ENCODE measurements around the gene SESN3.
"Not testable (repeated sequence)": the region's sequence is repeated elsewhere in the genome, so short reads cannot be mapped to it uniquely, and the experiment has no call there.

Gene SESN3

GRCh38 chr11:95251896-95252295, 20.9 kb upstream of the SESN3 start:
- not testable (repeated sequence) for DNase-seq (ENCODE audit: extremely low read depth in 1 of 2, low read depth in 1 of 2)

DNA sequence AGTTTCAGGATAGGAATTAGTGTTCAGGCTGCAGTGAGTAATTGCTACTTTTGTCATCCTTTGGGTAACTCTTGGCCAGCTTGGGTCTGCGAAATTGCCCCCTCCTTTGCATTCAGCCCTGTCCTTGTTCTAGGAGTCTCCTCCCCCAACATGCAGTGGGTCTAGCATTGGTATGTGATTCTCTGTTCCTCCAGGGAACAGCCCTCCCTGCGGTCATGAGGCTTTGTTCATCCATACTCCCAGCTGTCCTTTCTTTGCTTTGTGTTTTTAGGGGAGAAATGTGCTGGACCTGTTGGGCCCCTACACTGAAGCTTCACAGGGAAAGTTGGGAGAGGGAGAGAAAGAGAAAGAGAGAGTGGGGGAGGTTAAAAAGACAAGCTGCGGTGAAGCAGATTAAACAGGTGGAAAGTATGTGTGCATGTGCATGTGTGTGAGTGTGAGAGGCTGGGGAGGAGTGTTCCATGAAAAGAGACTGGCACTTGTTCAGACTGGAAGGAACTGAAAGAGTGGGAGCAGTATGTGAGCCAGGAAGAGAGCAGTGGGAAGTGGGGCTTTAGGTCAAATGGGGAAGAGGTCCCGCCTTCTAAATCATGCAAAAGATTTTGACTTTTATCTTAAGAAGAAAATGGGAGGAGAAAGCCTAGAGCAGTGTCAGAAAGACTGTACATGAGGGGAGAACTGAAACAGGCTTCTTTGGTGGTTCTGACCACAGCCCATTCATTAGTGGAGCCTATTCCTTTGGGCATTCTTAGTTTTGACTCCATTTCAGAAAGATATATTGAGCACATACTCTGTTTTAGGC, 17.9 kb upstream of the SESN3 start:
- no peak for DNase-seq (ENCODE audit: extremely low read depth in 1 of 2, low read depth in 1 of 2)

- no peak for DNase-seq (ENCODE audit: extremely low read depth in 1 of 2, low read depth in 1 of 2)
Measured at GRCh38 chr11:95247883-95248282, 16.9 kb upstream of the SESN3 start.

DNA sequence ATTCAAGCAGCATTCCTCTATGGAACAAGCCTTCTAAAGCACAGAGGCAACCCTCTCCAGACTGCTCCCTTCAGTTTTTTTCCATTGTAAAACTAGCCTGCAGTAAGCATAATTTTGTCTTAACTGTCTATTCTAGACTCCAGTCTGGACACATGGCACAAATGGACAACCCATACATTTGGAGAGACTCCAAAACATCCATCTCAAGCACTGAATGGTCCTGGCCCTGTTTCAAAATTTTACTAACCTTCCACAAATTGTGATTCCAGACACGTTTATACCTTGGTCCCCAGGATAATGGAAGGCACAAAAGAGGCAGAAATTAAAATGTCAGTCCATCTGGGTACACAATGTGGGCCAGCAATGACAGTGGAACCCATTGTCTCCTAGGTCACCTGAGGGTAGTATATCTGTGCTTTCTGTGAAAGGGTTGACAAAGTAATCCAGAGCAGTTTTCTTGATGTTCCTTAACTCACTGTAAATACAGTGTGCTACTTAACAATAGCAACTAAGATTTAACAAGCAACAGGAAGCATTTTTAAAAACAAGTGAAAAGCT, 16.2 kb upstream of the SESN3 start:
- no peak for DNase-seq (ENCODE audit: extremely low read depth in 1 of 2, low read depth in 1 of 2)

- DNase-seq (ENCODE audit: extremely low read depth in 1 of 2, low read depth in 1 of 2) = no peak
Measured at GRCh38 chr11:95245581-95245980, 14.6 kb upstream of the SESN3 start.

DNA sequence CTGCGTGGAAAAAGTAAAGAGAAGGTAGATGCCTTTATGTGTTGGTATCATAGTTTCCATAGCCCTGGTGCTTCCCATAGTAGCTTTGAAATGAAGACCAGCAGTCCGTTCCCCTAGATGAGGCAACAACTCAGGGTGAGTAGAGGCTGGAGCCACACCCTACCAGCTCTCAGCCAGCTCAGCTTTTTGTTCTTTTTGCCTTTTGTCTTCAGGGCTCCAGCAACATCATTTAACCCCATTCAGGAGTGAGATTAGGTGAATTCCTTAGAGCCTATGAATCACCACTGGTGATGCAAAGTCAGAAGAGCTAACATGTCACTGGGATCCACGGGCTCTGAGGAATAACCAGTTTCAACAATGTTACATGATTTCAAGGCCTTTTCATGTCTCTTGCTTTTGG, 14.0 kb upstream of the SESN3 start:
- no peak for DNase-seq (ENCODE audit: extremely low read depth in 1 of 2, low read depth in 1 of 2)

GRCh38 chr11:95243673-95244072, 12.7 kb upstream of the SESN3 start:
- DNase-seq (ENCODE audit: extremely low read depth in 1 of 2, low read depth in 1 of 2) = no peak

GRCh38 chr11:95242845-95243605, 12.0 kb upstream of the SESN3 start:
- no peak for DNase-seq (ENCODE audit: extremely low read depth in 1 of 2, low read depth in 1 of 2)

DNA sequence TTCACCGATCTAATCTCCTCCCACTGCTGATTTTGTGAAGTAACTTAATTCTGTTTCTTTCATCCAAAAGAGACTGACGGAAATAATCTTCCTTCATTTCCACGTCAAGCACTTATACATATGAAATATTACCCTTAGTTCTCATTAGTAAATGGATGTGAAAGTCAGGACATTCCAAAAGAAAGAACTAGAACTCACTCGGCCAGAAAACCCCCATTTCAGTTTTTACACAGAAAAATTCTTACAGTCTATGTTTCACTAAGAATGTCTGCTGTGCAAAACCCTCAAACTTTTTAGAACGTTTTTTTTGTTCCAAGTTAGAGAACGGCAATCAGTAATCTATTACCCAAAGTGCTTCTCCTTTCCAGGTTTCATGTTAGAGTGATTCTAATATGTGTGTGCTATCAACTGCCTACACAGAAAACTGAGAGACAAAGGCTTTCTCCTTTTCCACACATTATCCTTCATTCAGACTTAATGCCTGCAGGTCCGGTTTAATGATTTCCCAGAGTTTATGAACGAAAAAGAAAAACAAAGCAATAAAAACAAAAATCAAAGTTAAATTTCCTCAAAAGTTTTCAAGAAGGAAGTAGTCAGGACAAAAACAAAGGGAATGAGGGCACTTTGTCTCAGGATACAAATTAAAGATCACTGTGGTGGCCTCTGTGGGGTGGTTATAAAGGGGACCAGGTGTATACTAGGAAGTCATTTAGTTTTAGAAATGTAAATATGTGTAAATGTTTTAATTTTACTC, 11.3 kb upstream of the SESN3 start:
- DNase-seq (ENCODE audit: extremely low read depth in 1 of 2, low read depth in 1 of 2) = no peak

- no peak for DNase-seq (ENCODE audit: extremely low read depth in 1 of 2, low read depth in 1 of 2)
Measured at GRCh38 chr11:95241681-95242081, 10.7 kb upstream of the SESN3 start.

- no peak for DNase-seq (ENCODE audit: extremely low read depth in 1 of 2, low read depth in 1 of 2)
Measured at GRCh38 chr11:95239871-95240649, 9.1 kb upstream of the SESN3 start.

- no peak for DNase-seq (ENCODE audit: extremely low read depth in 1 of 2, low read depth in 1 of 2)
Measured at GRCh38 chr11:95232666-95233065, 1.7 kb upstream of the SESN3 start.

GRCh38 chr11:95231881-95232605, 1.0 kb upstream of the SESN3 start:
- peak; percentile 37 to 55 for DNase-seq (ENCODE audit: extremely low read depth in 1 of 2, low read depth in 1 of 2)

- DNase-seq (ENCODE audit: extremely low read depth in 1 of 2, low read depth in 1 of 2) = no peak
Measured at GRCh38 chr11:95230810-95231126, 234 bp downstream of the SESN3 start.

DNA sequence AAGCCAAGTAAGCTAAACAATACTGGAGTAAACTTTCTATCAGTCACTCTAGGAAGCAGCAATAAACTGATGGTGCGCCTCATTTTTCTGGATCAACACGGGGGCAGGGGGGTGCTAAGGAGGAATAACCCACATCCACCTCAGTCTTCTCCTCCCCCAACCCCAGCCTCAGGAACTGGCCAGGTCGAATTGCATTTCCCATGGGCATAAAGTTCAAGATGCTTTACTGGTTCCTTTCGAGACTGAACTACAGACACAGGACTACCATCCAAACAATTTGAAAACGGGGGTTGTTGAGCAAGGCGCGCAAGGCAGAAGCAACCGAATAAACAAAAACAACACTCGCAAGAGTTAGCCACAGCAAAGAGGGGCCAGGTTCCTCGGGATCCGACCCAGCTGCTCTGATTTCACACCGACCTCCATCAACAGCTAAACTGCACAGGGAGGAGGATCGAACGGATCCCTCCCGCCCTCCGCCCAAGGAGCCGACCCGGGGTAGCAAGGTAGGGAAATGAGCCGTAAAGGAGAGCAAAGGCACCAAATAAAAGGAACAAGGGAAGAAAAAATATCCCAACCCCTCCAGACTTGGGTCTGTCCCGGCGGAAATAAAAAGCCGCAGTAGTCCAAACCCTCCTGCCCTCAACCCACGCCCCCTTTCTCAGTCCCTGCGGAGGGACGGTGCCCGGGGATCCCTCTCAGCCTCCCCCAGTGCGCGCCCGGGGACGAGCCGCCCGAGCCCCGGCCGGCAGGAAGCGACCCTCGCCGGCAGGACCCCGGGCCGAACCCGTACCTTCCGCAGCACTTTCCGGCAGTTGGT, 801 bp downstream of the SESN3 start:
- DNase-seq (ENCODE audit: extremely low read depth in 1 of 2, low read depth in 1 of 2) = no peak

GRCh38 chr11:95229199-95229992, 1.6 kb downstream of the SESN3 start:
- no peak for DNase-seq (ENCODE audit: extremely low read depth in 1 of 2, low read depth in 1 of 2)

GRCh38 chr11:95228081-95228749, 2.8 kb downstream of the SESN3 start:
- DNase-seq (ENCODE audit: extremely low read depth in 1 of 2, low read depth in 1 of 2) = no peak

DNA sequence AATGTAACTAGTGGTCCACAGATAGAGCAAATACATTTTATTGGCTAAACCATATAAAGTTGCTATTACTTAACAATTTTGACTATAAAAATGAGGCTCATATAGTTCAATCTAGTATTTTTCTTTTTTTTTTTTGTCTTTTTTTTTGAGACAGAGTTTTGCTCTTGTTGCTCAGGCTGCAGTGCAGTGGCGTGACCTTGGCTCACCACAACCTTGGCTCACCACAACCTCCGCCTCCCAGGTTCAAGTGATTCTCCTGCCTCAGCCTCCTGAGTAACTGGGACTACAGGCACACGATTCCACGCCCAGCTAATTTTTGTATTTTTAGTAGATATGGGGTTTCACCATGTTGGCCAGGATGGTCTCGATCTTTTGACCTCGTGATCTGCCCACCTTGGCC, 3.9 kb downstream of the SESN3 start:
- DNase-seq (ENCODE audit: extremely low read depth in 1 of 2, low read depth in 1 of 2) = not testable (repeated sequence)

Data from stimulated activated CD8-positive, alpha-beta memory T cell treated with anti-CD3 and anti-CD28 coated beads, Interleukin-7, amount 100 ng/mL, for 48 hours (primary cell).